Activated gamma-delta T cell treated with Interleukin-2 at 50 U/mL for 16 hours (primary cell): ENCODE data around the gene PTPRT.

Experiments used
- DNase-seq: peaks from one replicate; pipeline ENCODE4 v3.0.0-alpha.2; 2020

The PTPRT gene

DNA sequence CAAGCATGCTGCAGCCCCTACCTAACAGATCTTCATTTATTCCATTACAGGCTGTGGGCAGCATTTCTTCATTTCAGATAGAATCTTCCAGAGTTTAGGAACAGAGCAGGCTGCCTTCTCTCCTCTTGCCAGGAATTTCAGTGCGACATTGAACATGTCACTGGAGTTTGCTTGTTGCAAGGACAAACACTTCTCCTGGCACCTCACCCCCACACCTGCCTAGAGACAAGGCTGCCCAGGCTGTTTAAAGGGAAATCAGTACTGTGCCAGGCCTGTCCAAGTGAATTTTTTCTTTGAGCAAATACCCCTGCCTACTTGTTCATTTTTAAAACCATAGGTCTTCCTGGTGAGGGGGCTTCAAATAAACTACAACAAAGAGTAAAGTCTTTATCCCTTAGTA is 594.1 kb downstream of the PTPRT start:
- DNase-seq, result no peak

DNA sequence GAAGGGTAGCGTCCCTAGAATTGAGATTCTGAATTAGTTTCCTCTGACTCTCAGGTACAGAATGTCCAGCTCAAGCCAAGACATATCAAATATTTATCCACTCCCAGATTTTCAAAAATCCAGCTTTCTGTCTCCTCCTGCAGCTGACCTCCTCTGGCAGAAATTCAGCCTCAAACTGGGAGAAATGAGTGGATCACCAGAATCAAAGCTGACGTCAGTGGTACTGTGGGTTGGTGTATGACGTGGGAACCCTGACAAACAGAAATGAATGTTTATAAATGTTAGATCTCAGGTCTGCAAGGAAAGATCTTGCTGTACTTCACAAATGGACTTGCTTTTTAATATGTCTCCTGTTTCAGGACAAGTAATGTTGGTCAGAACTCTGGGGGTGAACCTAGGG is 595.0 kb downstream of the PTPRT start:
- DNase-seq, result no peak

DNA sequence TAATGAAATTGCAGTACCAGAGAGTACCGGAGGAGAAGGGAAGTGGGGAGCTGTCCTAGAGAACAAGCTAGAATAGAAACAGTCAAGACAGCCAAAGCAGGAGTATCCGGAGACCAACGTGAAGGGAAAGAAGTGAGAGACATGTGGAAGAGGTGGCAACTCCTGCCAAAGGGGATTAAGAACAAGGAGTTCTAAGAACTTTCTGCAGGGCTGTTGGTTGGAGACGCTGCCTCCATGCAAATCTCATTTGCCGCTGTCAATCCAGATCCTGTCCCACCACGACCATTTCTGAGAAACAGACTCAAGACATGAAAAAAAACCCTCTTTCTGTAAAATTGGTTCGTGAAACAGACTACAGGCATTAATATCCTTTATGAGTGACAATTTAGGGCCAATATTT is 595.7 kb downstream of the PTPRT start:
- no peak for DNase-seq

DNA sequence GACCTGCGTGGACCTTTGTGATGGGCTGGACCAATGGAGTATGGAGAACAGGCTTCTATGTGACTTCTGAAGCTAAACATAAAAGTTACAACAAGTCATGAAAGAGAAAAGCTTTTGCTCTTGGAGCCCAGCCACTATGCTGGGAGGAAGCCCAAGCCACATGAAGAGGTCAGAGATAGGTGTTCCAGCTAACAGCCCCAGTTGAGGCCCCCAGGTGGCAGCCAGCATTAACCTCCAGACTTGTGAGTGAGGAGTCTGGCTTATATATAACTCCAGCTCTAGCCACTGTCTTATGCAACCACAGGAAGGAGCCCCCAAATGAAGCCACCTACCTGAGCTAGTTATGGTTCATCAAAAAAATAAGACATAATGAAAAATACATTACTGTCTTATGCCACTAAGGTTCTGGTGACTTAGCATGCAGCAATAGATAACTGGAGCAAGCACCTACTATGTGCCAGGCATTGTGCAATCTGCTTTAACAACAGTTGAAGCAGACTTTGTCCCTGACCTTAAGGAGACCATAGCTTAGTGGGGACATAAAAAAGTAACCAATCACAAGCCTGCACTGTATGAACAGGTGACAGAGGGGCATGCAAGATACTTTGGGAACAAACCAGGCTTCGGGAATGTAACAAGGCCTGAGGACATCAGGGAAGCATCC is 599.6 kb downstream of the PTPRT start:
- no peak for DNase-seq

DNA sequence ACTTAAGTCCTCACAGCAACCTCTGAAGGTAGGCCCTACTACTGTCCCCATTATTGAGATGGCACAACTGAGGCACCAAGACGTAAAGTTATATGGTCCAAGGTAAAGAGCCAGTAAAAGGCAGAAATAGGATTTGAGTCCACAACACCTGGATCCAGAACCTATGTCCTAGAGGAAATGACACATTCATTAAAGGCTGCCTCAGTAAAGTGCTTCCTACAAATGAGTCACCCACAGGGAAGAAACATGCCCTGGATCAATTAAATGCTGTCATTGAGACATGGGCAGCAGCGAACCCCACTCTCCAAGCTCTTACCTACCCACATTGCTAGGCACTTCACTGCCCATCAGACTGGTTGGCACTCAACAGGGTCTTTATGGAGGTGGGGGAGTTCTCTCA is 600.9 kb downstream of the PTPRT start:
- DNase-seq, result no peak

DNA sequence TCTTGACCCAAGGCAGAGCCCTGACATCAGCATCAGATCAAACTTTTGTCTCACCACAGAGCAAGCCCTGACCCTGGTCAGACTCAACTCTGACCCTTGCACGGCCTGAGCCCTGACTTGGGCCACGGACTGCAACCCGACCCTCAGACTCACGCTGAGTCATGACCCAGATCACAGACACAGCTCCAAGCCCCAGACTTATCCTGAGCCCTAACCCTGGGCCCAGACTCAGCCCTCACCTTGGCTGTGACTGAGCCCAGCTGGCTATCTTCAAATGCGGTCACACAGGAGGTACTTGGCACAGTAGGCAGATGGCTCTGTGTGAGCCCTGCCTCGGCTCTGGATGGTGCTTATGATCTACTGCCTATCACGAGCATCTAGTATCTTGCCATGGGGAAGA is 602.3 kb downstream of the PTPRT start:
- no peak for DNase-seq

DNA sequence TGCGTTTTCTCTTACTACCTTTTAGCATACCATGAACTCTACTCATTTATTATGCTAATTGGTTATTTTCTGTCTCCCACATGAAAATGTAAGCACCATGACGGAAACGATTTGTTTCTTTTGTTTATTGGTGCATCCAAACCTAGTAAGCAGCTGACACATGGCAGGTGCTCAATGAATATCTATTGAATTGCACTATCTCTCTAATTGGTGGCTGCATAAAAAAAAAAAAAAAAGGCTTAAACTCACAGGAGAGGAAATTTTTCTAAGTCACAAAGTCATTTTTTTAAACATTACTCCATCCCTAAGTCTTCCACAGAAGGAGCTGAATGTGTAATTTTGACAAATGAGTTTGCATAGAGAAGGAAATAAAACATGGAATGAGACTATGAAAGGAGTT is 608.4 kb downstream of the PTPRT start:
- no peak for DNase-seq

DNA sequence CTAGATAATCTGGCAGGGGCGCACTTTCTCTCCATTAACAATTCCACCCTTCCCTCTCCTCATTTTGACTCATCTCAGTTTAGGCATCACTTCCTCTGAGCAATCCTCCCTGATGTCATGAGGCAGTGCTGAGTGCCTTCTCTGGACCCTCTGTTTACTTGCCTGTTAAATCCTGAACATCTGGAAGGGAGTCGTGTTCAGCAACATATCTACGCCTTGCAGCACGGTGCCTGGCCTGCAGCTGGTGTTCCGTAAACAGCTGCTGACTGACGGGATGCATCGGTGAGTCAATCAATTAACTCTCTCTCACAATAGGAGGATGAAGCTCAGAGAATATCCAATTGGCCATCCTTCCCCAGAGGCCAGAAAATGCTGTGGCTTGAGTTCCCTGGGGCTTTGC is 613.5 kb downstream of the PTPRT start:
- no peak for DNase-seq

DNA sequence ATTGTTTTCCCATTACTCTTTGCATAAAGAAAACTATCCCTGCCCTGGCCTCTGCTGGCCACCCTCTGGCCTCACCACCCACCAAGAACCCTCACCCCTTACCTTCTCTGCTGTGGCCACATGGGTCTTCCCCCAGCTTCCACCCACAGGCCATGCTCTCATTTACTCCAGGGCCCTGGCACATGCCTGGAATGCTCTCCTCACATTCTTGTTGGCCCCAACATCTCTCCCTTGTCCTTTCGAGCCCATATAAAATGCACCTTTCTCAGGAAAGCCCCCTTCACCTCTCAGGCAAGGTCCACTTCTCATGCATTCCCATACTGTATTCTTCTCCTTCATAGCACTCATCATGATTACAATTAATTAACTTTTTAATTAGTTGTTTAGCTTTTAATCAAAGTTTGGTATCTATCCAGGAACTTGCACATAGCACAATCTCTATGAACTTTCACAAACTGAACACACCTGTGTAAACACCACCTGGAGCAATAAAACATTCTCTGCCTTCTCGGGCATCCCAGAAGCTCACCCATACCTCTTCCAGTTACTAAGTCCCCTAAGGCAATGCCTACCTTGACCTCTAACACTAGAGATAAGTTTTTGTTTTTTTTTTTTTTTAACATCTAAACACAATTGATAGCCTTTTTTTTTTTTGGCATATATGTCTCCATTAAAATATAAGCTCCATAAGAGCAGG is 617.2 kb downstream of the PTPRT start:
- DNase-seq, result no peak

DNA sequence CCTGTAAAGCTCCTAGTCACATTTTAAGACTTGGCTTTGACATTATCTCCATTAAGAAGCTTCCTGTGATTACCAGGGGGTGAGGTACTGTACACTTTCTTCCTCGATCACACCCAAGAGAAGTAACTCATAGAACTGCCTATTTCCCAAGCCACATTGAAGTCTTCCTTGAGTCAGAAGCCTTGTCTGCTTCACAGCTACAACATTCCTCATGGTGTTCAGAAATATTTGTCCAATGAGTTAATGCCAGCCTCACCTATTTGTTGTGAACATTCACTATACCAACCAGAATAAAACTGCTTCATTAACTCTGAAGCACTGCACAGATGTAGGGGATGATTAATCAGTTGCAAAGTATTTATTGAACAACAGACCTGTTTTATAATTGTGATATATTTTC is 622.3 kb downstream of the PTPRT start:
- no peak for DNase-seq

DNA sequence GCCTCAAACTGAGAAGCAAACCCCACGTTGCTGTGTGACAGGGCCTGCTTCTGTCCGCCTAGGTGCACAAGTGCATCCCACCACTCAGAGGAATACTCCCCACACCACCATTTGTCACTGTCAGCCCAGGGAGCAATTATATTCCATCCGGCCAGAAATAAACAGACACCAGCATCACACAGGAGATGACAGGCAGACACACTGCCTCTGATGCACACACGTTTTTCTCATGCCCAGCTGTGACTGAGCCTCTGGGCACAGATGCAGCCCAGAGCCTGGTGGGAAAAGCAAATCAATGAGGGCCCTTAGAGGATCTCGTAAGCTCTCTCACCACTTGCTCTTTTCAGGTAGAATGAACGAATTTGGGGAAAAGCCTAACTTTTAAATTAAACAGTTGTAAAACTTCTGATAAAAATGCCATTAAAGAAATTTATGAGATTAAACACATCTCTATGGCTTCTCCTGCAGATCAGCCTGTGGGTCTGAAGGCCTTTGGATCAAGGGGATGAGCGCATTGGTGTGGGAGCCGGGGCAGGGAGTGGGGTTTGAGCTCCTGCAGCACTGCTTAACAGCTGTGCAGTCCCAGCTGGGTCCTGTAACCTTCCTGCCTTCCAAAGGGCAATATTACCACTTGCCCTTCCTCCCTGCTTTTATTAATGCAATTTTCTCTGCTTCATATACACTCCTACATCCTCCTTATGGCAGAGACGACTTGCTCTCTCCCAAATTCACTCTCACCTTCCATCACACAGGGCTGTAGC is 624.3 kb downstream of the PTPRT start:
- no peak for DNase-seq

DNA sequence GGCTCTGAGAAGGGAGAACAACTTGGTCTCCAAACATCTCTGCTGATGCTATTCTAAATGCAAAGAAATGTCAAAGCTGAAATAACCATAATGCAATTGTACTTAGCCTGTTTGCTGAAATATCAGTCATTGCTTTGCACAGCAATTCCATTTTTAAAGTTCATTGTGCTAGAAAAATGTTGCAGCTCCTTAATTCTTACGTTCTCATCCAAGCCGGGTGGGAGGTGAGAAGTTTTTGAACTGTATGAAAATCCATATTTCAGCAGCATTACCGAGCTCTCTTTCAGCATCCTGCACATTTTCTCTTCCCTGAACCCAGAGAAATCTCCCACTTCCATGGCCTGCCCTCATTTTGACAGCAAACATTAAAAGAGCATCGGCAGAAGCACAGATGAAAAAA is 630.0 kb downstream of the PTPRT start:
- DNase-seq, result no peak

DNA sequence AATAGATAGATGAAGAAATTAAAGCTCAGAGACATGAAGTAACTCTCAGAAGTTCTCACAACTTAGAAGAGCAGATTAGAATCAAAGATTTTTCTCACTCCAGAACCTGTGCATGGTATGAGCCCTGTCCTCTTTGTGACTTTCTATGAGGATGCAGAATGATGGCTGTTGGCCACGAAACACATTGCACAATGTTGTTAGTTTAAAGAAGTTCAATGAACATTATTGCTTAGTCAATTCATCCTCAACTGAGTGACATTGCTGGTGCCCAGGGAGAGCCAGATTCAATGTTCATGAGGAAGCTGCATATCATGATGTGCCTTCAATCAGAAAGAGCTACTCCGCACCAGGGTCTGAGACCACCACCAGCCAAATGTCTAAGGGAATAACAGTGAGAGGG is 633.1 kb downstream of the PTPRT start:
- DNase-seq, result no peak

DNA sequence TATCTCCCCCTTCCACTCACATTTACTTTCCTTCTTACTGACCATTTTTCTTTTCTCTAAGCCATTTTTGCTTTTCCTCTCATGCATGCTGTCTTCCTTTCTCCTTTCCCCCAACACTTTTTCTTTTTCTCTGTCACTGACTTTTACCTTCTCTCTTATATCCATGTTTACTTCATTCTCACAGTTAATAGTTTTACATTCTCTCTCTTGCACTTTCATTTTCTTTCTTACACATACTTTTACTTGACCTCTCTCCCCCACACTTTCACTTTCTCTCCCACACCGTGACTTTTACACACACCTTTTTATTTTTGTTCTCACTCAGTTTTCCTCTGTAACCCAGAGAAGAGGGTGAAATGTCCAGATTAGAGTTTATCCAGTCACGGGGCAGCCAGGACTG is 636.3 kb downstream of the PTPRT start:
- no peak for DNase-seq

DNA sequence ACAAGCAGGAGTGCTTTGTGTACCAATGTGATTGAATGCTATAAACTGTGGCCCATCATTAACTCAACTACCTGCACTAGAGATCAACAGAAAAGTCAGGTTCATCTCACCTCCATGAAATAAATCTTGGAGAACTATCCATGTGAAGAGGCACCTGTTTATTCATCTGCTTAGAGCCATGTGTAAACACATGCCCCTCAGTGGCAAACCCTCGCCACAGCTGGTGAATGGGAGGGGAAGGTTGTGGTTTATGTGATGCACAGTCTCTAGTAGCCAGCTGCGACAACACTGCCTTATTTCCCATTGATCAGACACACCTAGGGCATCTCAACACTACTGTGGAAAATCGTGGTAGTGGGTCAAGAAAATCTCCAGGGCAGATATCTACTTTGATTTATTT is 640.2 kb downstream of the PTPRT start:
- DNase-seq, result no peak

DNA sequence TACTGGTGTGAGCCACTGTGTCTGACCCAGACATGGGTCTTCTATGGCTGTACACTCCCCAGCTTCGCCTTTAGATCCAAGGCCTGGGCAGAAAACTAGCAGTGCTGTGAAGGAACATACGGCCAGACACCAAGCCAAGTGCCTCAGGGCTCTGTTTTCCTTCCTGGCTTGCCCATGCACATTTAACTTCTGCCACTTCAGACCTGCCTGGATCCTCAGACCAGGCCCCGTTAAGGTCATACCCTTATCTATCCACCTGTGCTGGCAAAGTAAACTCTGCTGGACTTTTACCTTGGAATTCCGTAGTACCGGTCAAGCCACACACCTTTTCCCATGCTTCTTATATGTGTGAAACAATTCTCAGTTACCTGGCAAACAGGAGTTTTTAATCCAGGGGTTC is 644.8 kb downstream of the PTPRT start:
- no peak for DNase-seq

DNA sequence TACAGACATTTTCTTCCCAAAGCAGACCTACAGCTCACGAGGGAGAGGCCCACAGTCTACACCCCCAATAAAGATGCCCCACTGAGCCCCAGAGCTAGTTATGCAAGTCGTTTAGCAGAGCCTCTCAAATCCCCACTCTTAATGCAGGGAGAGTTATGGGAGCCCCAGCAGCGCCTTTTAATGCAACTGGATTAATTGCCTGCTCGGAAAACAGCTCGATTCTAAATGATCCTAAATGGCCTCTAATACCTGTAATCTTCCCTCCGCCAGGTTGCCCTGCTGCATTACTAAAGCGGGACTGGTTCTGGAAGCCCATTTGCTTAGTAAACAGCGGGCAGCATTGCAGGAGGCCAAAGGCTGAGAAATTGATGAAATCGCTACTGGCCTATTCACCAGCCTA is 656.9 kb downstream of the PTPRT start:
- DNase-seq, result no peak

DNA sequence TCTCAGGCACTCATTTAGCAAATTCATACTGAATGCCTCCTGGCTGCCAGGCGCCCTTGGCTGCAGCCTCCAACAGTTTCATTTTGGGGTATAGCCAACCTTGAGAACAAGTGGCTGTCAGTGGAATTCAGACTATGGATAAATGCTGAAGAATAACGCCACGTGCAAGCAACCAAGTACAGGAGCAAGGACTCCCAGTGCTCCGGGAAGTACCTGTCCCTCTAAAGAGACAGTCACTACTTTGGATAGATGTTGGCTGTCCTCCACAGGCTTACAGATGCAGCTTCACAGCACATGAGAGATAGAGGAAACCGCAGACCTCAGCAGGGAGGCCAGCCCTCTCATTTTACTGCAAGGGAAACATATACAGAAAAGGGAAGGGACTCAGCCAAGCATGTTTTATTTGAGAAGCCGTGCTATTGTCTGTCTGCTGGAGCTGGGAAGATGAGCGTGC is 658.2 kb downstream of the PTPRT start:
- no peak for DNase-seq

DNA sequence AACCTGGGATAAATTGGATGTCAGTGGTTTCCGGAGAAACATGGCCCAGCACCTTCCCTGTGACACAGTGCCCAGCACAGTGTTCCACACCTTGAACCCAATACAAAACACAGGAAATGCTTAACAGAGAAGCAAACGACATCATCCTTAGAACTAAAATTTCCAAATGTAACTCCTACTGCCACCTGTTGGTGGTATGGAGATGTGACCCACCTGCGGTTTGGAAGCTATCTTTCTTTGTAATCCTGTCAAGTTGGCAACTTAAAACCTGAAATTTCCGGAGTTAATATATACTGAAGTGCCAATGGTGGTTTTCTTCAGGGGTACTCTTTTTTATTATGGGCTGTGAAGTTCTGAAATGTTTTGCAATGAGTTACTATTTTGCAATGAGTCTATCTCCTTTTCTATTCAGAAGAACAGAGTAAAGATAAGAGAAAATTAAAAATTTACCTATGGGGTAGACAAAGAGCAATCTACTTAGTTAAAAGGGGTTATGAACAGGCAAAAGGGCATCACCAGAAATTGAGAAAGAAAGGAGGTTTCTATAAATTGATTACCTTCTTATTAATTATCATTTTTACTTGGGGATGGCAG is 658.8 kb downstream of the PTPRT start:
- no peak for DNase-seq

DNA sequence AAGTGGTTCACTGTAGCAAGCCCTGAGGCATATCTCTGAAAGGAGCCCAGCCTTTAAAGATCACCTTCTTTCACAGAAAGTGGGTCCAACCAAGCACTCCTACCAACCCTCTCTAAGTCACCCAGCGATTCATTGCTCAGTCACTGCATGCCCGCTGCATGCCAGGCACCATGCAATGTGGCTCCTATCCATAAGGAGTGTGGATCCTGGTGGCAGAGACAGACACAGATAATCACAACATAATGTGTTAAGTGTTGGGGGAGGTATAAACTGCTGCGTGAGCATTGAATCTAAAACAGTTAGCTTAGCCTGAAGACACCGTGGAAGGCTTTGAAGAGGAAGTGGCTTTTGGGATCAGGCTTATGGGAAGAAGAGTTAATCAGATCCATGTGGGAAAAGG is 659.5 kb downstream of the PTPRT start:
- no peak for DNase-seq

DNA sequence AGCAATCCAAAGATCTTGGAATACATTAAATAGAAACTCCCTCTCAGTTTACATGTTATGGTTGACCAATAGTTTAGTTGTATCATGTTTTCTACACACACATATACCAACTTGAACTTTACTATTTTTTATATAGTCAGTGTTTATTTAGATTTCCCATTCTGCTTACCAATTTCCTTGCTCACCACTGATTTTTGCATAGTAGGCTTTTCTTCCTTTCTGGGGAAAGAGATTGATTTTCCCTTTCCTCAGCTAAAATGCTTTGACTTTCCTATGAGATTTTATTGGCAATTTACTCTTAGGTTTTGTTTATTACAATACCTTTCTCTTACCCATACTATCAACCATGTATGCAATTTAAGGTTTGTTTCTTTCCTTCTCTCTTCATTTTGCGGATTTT is 665.6 kb downstream of the PTPRT start:
- DNase-seq, result no peak

DNA sequence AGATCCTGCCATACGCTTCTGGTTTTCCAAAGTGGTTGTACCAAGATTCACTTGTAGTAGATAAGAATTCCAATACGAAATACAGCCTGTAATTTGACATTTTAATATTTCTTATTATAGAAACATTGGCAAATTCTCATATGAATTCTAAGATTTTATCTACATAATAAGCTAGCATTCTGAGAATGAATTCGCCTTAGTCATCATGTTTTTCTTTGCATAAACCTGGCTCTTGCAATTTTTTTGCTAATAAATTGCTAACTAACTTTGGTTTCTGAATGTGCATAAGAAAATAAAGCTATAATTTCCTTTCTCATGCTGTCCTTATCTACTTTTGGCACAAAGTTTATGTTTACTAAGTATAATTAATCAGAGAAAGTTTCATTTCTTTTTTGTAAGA is 673.0 kb downstream of the PTPRT start:
- no peak for DNase-seq

DNA sequence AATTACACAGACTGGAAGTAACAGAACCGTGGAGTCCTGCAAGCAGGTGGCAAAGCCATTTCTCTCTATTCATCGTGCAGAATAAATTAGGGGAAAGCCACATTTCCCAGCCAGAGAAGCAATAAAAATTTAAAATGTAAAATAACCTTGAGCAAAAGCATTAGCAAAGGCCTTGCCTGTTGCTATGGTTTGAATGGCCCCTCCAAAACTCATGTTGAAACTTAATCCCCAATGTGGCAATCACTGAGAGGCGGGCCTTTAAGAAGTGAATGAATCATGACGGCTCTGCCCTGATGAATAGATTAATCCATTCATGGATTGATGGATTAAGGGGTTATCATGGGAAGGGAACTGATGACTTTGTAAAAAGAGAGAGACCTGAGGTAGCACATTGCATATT is 679.0 kb downstream of the PTPRT start:
- no peak for DNase-seq

DNA sequence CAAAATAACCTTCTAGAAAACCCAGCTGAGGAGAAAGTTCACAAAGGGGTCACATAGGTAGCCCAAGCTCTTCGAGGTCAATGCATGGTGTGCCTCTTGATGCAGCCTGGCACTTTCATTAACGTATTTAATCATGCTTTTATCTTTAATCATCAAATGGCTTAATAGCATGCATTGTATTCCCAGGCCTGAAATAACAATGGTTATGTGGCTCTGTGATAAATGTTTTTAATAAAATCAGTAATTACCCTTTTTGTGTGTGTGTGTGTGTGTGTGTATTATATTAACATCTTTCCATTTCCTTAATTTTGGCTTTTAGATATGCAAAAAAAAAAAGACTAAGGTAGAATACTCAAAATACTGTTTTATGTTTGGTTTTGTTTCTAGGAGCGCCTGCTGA is 681.8 kb downstream of the PTPRT start:
- no peak for DNase-seq
